Ishikawa (cell line): ENCODE results near the gene FBXO47.

Source experiments
- CEBPB ChIP-seq: IDR thresholded peaks from 2 replicates; pipeline ENCODE4 v1.6.1; 2012
- CREB1 ChIP-seq: IDR thresholded peaks from 2 replicates; pipeline ENCODE4 v1.6.1; 2012; ENCODE audit warnings: low read depth
- EGR1 ChIP-seq: IDR thresholded peaks from 2 replicates; pipeline ENCODE4 v1.6.1; 2012
- EP300 ChIP-seq: IDR thresholded peaks from 2 replicates; pipeline ENCODE4 v1.6.1; 2012; ENCODE audit warnings: borderline replicate concordance
- FOXM1 ChIP-seq: IDR thresholded peaks from 2 replicates; pipeline ENCODE4 v1.6.1; 2012; ENCODE audit warnings: low read depth, borderline replicate concordance
- MAX ChIP-seq: IDR thresholded peaks from 2 replicates; pipeline ENCODE4 v1.6.1; 2012
- NFIC ChIP-seq: IDR thresholded peaks from 2 replicates; pipeline ENCODE4 v1.6.1; 2012
- RAD21 ChIP-seq: IDR thresholded peaks from 2 replicates; pipeline ENCODE4 v1.6.1; 2012; ENCODE audit warnings: low read depth
- REST ChIP-seq: IDR thresholded peaks from 2 replicates; pipeline ENCODE4 v1.6.1; 2012; ENCODE audit warnings: low read depth, mild to moderate bottlenecking
- TAF1 ChIP-seq: IDR thresholded peaks from 2 replicates; pipeline ENCODE4 v1.6.1; 2012; ENCODE audit warnings: low read depth, mild to moderate bottlenecking
- TCF12 ChIP-seq: IDR thresholded peaks from 2 replicates; pipeline ENCODE4 v1.6.1; 2012; ENCODE audit warnings: low read depth
- TEAD4 ChIP-seq: IDR thresholded peaks from 2 replicates; pipeline ENCODE4 v1.6.1; 2012
- YY1 ChIP-seq: IDR thresholded peaks from 2 replicates; pipeline ENCODE4 v1.6.1; 2012; ENCODE audit warnings: low read depth
- ZBTB7A ChIP-seq: IDR thresholded peaks from 2 replicates; pipeline ENCODE4 v1.6.1; 2012; ENCODE audit warnings: low read depth
- TF ChIP-seq, protein P1 (sequence below): IDR thresholded peaks from 2 replicates; pipeline ENCODE4 v1.6.1; 2012

The FBXO47 gene

GRCh38 chr17:39002991-39003715, 36.0 kb upstream of the FBXO47 start:
- TF ChIP-seq CEBPB (no peak), TAF1 (no peak), MAX (no peak), FOXM1 (no peak), RAD21 (no peak), CREB1 (no peak), EGR1 (no peak), ZBTB7A (no peak)
- TF ChIP-seq, protein P1, sequence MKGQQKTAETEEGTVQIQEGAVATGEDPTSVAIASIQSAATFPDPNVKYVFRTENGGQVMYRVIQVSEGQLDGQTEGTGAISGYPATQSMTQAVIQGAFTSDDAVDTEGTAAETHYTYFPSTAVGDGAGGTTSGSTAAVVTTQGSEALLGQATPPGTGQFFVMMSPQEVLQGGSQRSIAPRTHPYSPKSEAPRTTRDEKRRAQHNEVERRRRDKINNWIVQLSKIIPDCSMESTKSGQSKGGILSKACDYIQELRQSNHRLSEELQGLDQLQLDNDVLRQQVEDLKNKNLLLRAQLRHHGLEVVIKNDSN, result no peak

GRCh38 chr17:39001703-39002637, 34.8 kb upstream of the FBXO47 start:
- TF ChIP-seq REST (no peak), ZBTB7A (no peak), CEBPB (no peak), RAD21 (no peak), MAX (no peak), NFIC (no peak), FOXM1 (no peak), TAF1 (no peak), EGR1 (no peak)

DNA sequence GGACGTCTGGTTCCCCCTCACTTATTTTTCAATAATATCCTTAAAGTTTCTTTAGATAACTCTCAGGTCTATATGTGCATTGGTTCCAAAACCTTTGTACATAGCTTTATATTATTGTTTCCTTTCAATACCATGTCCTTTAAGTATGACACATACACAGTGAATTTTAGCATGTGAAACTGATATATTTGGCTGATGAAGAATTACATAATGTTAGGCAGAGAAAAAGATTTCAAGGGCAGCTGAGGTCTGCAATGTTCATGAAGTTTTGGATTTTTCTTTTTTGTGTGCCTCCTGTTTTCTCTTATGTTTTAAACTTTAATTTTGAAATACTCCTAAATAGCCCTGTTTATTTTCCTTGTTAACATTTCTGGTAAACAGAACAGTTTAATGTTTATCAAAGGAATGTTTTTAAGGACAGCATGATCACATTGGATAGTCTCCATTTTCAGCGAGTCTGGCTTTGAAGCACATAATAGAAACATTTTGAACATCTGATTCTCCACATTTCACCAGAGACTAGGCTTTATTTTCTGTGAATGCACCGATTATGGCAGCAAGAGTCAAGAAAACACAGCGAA, 32.9 kb upstream of the FBXO47 start:
- TF ChIP-seq CEBPB (no peak), RAD21 (no peak), NFIC (no peak), FOXM1 (no peak), EGR1 (no peak), CREB1 (no peak), REST (no peak), EP300 (no peak), MAX (no peak), YY1 (no peak), TCF12 (no peak), TAF1 (no peak), ZBTB7A (no peak), TEAD4 (no peak)
- TF ChIP-seq, protein P1, result no peak

GRCh38 chr17:38996660-38997337, 29.6 kb upstream of the FBXO47 start:
- TF ChIP-seq CREB1, result no peak
- no peak for TF ChIP-seq ZBTB7A
- no peak for TF ChIP-seq TEAD4
- no peak for TF ChIP-seq TAF1

DNA sequence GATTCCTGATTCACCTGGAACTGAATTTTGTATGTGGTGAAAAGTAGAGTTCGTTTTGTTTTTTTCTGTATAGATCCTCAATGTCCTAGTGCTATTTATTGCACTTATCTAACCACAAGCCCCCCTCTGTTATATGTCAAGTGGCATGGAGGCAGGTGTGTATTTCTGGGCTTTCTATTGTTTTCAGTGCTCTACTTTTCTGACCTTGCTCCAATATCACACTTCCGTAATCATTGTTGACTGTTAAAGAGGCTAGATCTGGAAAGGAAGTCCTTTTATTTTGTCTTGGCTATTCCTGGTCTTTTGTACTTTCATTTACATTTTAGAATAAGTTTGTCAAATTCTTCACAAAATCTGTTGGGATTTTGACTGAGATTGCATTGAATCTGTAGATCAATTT, 26.8 kb upstream of the FBXO47 start:
- TF ChIP-seq TCF12, result no peak
- TF ChIP-seq TAF1, result no peak
- no peak for TF ChIP-seq TEAD4
- no peak for TF ChIP-seq CEBPB
- TF ChIP-seq, protein P1, result no peak
- no peak for TF ChIP-seq RAD21
- no peak for TF ChIP-seq EGR1
- TF ChIP-seq MAX, result no peak
- no peak for TF ChIP-seq CREB1
- TF ChIP-seq NFIC, result no peak
- TF ChIP-seq FOXM1, result no peak
- TF ChIP-seq YY1, result no peak
- TF ChIP-seq REST, result no peak
